Astrocyte of the cerebellum (primary cell): ENCODE results near the gene OR2L8.
A peak's percentile ranks its signal among the peaks of the same experiment; 100 is the strongest.

Experiments used
- DNase-seq: peaks from one replicate; pipeline ENCODE4 v3.0.0-alpha.2; 2011; ENCODE audit warnings: low read depth
- H3K4me3 ChIP-seq: 2 replicates; pipeline ENCODE4 v1.5.1; 2011; ENCODE audit warnings: mild to moderate bottlenecking, low read depth, low read length, moderate library complexity
- CTCF ChIP-seq: IDR thresholded peaks from 2 replicates; pipeline ENCODE4 v1.5.1; 2012; ENCODE audit warnings: low read length, low read depth, moderate library complexity, mild to moderate bottlenecking; ENCODE audit errors: missing control alignments
- in situ Hi-C: cut with HindIII; loops from 2 replicates; pipeline ENCODE4 v1.10.0; 2017; ENCODE audit warnings: low sequenced_read_pairs

The OR2L8 gene

GRCh38 chr1:247948558-247948957, at the start of gene OR2L8:
TSS of gene OR2L8 (plus strand) at chr1:247948858. CDS start at chr1:247948858, 0 bp downstream.
- no peak for TF ChIP-seq CTCF
- no peak for DNase-seq
- in situ Hi-C loops: no loop called here
- H3K4me3 ChIP-seq: no peak within 1 kb of the TSS

DNA sequence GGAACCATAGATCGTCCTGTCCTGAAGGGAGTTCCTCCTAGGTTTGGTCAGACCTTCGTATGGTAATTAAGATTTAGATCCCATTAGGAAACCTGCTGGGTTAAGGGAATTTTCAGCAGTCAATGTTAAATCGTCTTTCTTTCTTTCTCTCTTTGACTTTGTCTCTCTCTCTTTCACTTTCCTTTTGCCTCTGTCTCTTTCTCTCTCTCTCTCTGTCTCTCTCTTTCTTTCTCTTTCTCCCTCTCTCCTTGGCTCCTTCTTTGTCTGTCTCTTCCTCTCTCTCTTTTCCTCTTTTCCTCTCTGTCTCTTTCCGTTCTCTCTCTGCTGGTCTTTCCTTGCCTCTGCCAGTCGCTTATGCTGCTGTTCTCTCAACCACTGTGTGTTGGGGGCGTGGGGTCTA, 44.5 kb upstream of the OR2L8 start:
- no peak for DNase-seq
- H3K4me3 ChIP-seq: no peak overlapping the region
- TF ChIP-seq CTCF: no peak
- in situ Hi-C loops: no loop called here

GRCh38 chr1:247905181-247905580, 43.5 kb upstream of the OR2L8 start:
- H3K4me3 ChIP-seq: no peak overlapping the region
- no peak for TF ChIP-seq CTCF
- no peak for DNase-seq
- in situ Hi-C loops: no loop called here

GRCh38 chr1:247905910-247906503, 42.7 kb upstream of the OR2L8 start:
- in situ Hi-C loops: no loop called here
- H3K4me3 ChIP-seq: no peak overlapping the region
- no peak for DNase-seq
- no peak for TF ChIP-seq CTCF

DNA sequence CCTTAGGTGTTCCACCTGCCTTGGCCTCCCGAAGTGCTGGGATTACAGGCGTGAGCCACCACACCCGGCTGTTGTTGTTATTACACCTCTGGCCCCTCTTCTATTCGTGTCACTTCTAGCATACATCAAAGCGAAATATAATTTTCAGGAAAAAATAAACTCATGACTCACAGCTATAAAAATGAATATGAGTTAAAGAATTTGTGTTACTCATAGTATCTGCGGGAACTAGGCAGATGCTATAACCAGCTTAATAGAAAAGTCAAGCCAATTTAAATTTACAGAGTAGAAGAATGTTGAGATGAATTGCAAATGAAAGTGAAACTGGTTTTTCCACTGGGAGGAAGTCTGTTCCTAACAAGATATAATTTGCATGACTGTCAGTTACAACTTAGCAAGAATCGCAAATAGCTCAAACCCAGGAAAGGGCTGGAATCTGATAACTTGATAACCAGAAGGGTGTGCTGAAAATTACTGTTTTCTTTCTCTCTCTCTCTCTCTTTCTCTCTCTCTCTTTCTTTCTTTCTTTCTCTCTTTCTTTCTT, 42.1 kb upstream of the OR2L8 start:
- no peak overlapping the region for H3K4me3 ChIP-seq
- TF ChIP-seq CTCF: no peak
- peak; percentile 47 for DNase-seq
- in situ Hi-C loops: no loop called here

GRCh38 chr1:247908766-247909165, 39.9 kb upstream of the OR2L8 start:
- H3K4me3 ChIP-seq: no peak overlapping the region
- no peak for DNase-seq

More at GRCh38 chr1:247908766-247909165, 39.9 kb upstream of the OR2L8 start:
- in situ Hi-C loops: no loop called here
- TF ChIP-seq CTCF: no peak
